OCI-LY7 (cell line): ENCODE data around the gene DTNB. TPM values are rescaled to one million over a fixed set of nuclear protein-coding genes. Genes with fewer than 3 reads are reported as not detected.

Source experiments
- BruUV-seq: library from RNA; stranded (reverse); fragments of 400-500 nt; replicated peaks from 2 replicates; lab custom pipeline; 2021; lab: Mats Ljungman, UMichigan
- CTCF ChIA-PET: fragments of 300-600 bp; sonication (Branson Sonifier 250); formaldehyde crosslinking; loops from one replicate; lab custom pipeline; 2022; ENCODE audit warnings: antibody characterized with exemption; ENCODE audit not compliant: unreplicated experiment; lab: Charles Lee
- POLR2A ChIA-PET: fragments of 300-600 bp; sonication (Branson Sonifier 250); formaldehyde crosslinking; loops from one replicate; lab custom pipeline; 2022; ENCODE audit warnings: antibody characterized with exemption; lab: Charles Lee
- DNase-seq: peaks from one replicate; pipeline ENCODE4 v3.0.0-alpha.2; 2015; ENCODE audit warnings: low spot score
- H2AFZ ChIP-seq: fragments of 200-600 bp; sonication (generic), shearing (Covaris generic); 2 replicates; pipeline ENCODE4 v1.6.1; 2014; ENCODE audit warnings: mild to moderate bottlenecking, antibody characterized with exemption, low read length, moderate library complexity
- H3K27ac ChIP-seq: fragments of 200-600 bp; sonication (generic); 2 replicates; pipeline ENCODE4 v1.5.1; 2014; ENCODE audit warnings: mixed run types, low read depth, mild to moderate bottlenecking, moderate library complexity, low read length, inconsistent platforms; ENCODE audit not compliant: poor library complexity, severe bottlenecking
- H3K36me3 ChIP-seq: fragments of 200-600 bp; sonication (generic); 2 replicates; pipeline ENCODE4 v1.6.1; 2014; ENCODE audit warnings: mild to moderate bottlenecking, antibody characterized with exemption, low read length, moderate library complexity, mixed read lengths; ENCODE audit not compliant: insufficient read depth
- H3K4me1 ChIP-seq: fragments of 200-600 bp; sonication (generic); 2 replicates; pipeline ENCODE4 v1.5.1; 2014; ENCODE audit warnings: mild to moderate bottlenecking, low read length; ENCODE audit not compliant: insufficient read depth, poor library complexity, severe bottlenecking
- H3K4me2 ChIP-seq: fragments of 200-600 bp; sonication (generic); 2 replicates; pipeline ENCODE4 v1.6.1; 2014; ENCODE audit warnings: mild to moderate bottlenecking, low read length
- H3K4me3 ChIP-seq: fragments of 200-600 bp; sonication (generic); 2 replicates; pipeline ENCODE4 v1.5.1; 2014; ENCODE audit warnings: mild to moderate bottlenecking, low read depth, low read length; ENCODE audit not compliant: poor library complexity, severe bottlenecking
- H3K79me2 ChIP-seq: fragments of 200-600 bp; sonication (generic); 2 replicates; pipeline ENCODE4 v1.6.1; 2016; ENCODE audit warnings: low read depth, mild to moderate bottlenecking, low read length, moderate library complexity, mixed read lengths; ENCODE audit not compliant: insufficient read depth
- H3K9me2 ChIP-seq: fragments of 200-600 bp; sonication (generic); 2 replicates; pipeline ENCODE4 v1.6.1; 2016; ENCODE audit warnings: mild to moderate bottlenecking, low read length, mixed read lengths; ENCODE audit not compliant: insufficient read depth
- H3K9me3 ChIP-seq: fragments of 200-600 bp; sonication (generic); 2 replicates; pipeline ENCODE4 v1.6.1; 2014; ENCODE audit warnings: mild to moderate bottlenecking, mixed run types, low read length, mixed read lengths
- H4K20me1 ChIP-seq: fragments of 200-600 bp; sonication (generic); 2 replicates; pipeline ENCODE4 v1.6.1; 2014; ENCODE audit warnings: mild to moderate bottlenecking, antibody characterized with exemption, low read length, moderate library complexity, mixed read lengths; ENCODE audit not compliant: insufficient read depth
- CTCF ChIP-seq: fragments of 200-600 bp; sonication (generic); conservative IDR thresholded peaks from 2 replicates; pipeline ENCODE4 v1.5.1; 2014; ENCODE audit warnings: mild to moderate bottlenecking, antibody characterized with exemption, low read length, moderate library complexity, mixed read lengths
- EZH2phosphoT487 ChIP-seq: fragments of 200-600 bp; sonication (generic); IDR thresholded peaks from 2 replicates; pipeline ENCODE4 v1.6.1; 2018; ENCODE audit warnings: low read depth, borderline replicate concordance, mild to moderate bottlenecking, mixed run types, antibody characterized with exemption, low read length, moderate library complexity, mixed read lengths
- intact Hi-C: fragments of 100-400 bp; cut with micrococcal nuclease; formaldehyde crosslinking; loops from one replicate; pipeline ENCODE4 v1.10.0; 2022; ENCODE audit not compliant: unreplicated experiment
- total RNA-seq, 2 experiments: library from RNA; depleted of rRNA in 1 of 2; stranded (reverse); fragments of >200 nt in 1 of 2; shearing (Covaris generic) in 1 of 2; gene quantifications; 2 replicates each; pipeline ENCODE4 v1.2.3, GENCODE V29; 2014 to 2022

The DTNB gene
- total RNA-seq, 2 experiments from 2014 or later = 16.1 to 28.3 TPM

GRCh38 chr2:25389161-25389560 is 284.2 kb downstream of the DTNB start:
- no peaks in the 10 kb centered on the region for H3K36me3 ChIP-seq
- peaks cover 15% of the 10 kb centered on the region for H3K4me1 ChIP-seq
- DNase-seq = no peak
- H4K20me1 ChIP-seq = no peaks in the 10 kb centered on the region
- no peak overlapping the region for H3K4me3 ChIP-seq
- H3K27ac ChIP-seq = no peak overlapping the region
- intact Hi-C loops = no loop called here
- CTCF ChIA-PET = no interaction called here
- H3K79me2 ChIP-seq = no peaks in the 10 kb centered on the region
- TF ChIP-seq EZH2phosphoT487 (no peak), CTCF (no peak)
- no peaks in the 10 kb centered on the region for H3K9me2 ChIP-seq
- H2AFZ ChIP-seq = no peak overlapping the region
- no peaks in the 10 kb centered on the region; the same call in 1 of the 2 replicates for H3K9me3 ChIP-seq
- H3K4me2 ChIP-seq = no peak overlapping the region
- BruUV-seq = no TSS peak
- POLR2A ChIA-PET = interaction anchor here (0.5 to 2.2 kb wide), 5 partner anchors 9 to 27 kb away, joined by 4 to 8 read pairs (median 5); no protein-coding TSS in a partner anchor

GRCh38 chr2:25388491-25388890 is 284.9 kb downstream of the DTNB start:
- H3K79me2 ChIP-seq = no peaks in the 10 kb centered on the region
- intact Hi-C loops = no loop called here
- BruUV-seq = no TSS peak
- peaks cover 15% of the 10 kb centered on the region for H3K4me1 ChIP-seq
- no peaks in the 10 kb centered on the region for H4K20me1 ChIP-seq
- ChIA-PET CTCF (no interaction called here), POLR2A (interaction anchor here (0.6 to 2.1 kb wide), 4 partner anchors 9 to 28 kb away, joined by 5 to 8 read pairs (median 6); no protein-coding TSS in a partner anchor)
- H3K4me3 ChIP-seq = peak overlapping the region; percentile 6
- TF ChIP-seq EZH2phosphoT487 = no peak
- TF ChIP-seq CTCF = no peak
- peak overlapping the region; percentile 28 for H3K27ac ChIP-seq
- H3K36me3 ChIP-seq = no peaks in the 10 kb centered on the region
- H3K9me2 ChIP-seq = no peaks in the 10 kb centered on the region
- peak overlapping the region; percentile 46 for H3K4me2 ChIP-seq
- H3K9me3 ChIP-seq = no peaks in the 10 kb centered on the region; the same call in 1 of the 2 replicates
- DNase-seq = peak; percentile 58
- peak overlapping the region; percentile 23; the same call in 1 of the 2 replicates for H2AFZ ChIP-seq

- peak overlapping the region; percentile 6 for H3K4me3 ChIP-seq
- CTCF ChIA-PET = no interaction called here
- H3K9me2 ChIP-seq = no peaks in the 10 kb centered on the region
- no peaks in the 10 kb centered on the region; the same call in 1 of the 2 replicates for H3K9me3 ChIP-seq
- no peaks in the 10 kb centered on the region for H4K20me1 ChIP-seq
- no peaks in the 10 kb centered on the region for H3K79me2 ChIP-seq
- no TSS peak for BruUV-seq
- POLR2A ChIA-PET = interaction anchor here (0.6 kb wide), 1 partner anchor 21 kb away, joined by 6 read pairs; no protein-coding TSS in a partner anchor
- intact Hi-C loops = no loop called here
- no peaks in the 10 kb centered on the region for H3K36me3 ChIP-seq
- peak overlapping the region; percentile 46 for H3K4me2 ChIP-seq
- H3K27ac ChIP-seq = peak overlapping the region; percentile 28
- peak overlapping the region; percentile 23; the same call in 1 of the 2 replicates for H2AFZ ChIP-seq
- DNase-seq = no peak
- no peak for TF ChIP-seq CTCF
- no peak for TF ChIP-seq EZH2phosphoT487
- peaks cover 15% of the 10 kb centered on the region for H3K4me1 ChIP-seq
Observed at GRCh38 chr2:25387876-25388449, 285.4 kb downstream of the DTNB start.
